Measurements from ENCODE around the gene USH1C. TPM values are rescaled to one million over a fixed set of nuclear protein-coding genes. Genes with fewer than 3 reads are reported as not detected.

The USH1C gene
- total and polyA plus RNA-seq, 9 of the 15 experiments (the other 6 are each of a cell fraction or from before 2014, with no cell fraction given) = 0.04 TPM; not detected in 8

GRCh38 chr11:17585911-17586695 is 41.9 kb upstream of the USH1C start:
- DNase-seq (ENCODE audit: extremely low read depth in 1 of 4, low spot score in 3 of 4) (no peak), FAIRE-seq (no peak), ATAC-seq (no peak)
- Histone ChIP-seq H3K79me2 (ENCODE audit: control insufficient read depth, insufficient read depth, low read length) (no peaks in the 10 kb centered on the region), H3K4me1 (replicated peaks in 1 of 2; ENCODE audit: control insufficient read depth in 2 of 2, insufficient read depth in 2 of 2, low read length in 2 of 2) (no peaks in the 10 kb centered on the region), H3K27me3 (ENCODE audit: control insufficient read depth in 2 of 2, insufficient read depth in 2 of 2, low read length in 2 of 2) (peaks cover 12 to 46% of the 10 kb centered on the region in 2 experiments; a peak in 4 of 5 replicates), H3K27ac (ENCODE audit: extremely low read depth, low read depth, low read length) (no peak overlapping the region), H3K9me3 (replicated peaks; ENCODE audit: control insufficient read depth, insufficient read depth, low read depth, low read length) (no peaks in the 10 kb centered on the region), H3K9me1 (ENCODE audit: control insufficient read depth, insufficient read depth, low read length) (no peaks in the 10 kb centered on the region), H3K4me2 (ENCODE audit: insufficient read depth, low read length) (no peak overlapping the region), H4K20me1 (replicated peaks; ENCODE audit: control insufficient read depth, insufficient read depth, low read length) (no peaks in the 10 kb centered on the region), H3K9ac (ENCODE audit: insufficient read depth in 1 of 2, low read depth in 2 of 2, low read length in 2 of 2) (no peak overlapping the region), H3K4me3 (no peak overlapping the region), H2AFZ (ENCODE audit: low read depth, low read length) (no peak overlapping the region), H3K36me3 (ENCODE audit: control insufficient read depth, insufficient read depth, low read length) (no peaks in the 10 kb centered on the region)
- WGBS (ENCODE audit: insufficient coverage, low coverage, missing lambda C conversion rate) = 0% methylated on average over 6 of the region's 6 CpGs
- POLR2A ChIA-PET = interaction anchor here (0.7 kb wide), 1 partner anchor 85 kb away, joined by 3 read pairs; no protein-coding TSS in a partner anchor
- CTCF ChIA-PET (ENCODE audit: low intra/inter-chr PET ratio) = no interaction called here
- in situ Hi-C loops (cut with MboI) = no loop called here
- BruUV-seq (replicated peaks) = no TSS peak
- intact Hi-C loops (cut with micrococcal nuclease) = no loop called here
- no peak for TF ChIP-seq MTA3 (IDR thresholded peaks at IDR 0.05; ENCODE audit: borderline replicate concordance)
- TF ChIP-seq, protein P1, sequence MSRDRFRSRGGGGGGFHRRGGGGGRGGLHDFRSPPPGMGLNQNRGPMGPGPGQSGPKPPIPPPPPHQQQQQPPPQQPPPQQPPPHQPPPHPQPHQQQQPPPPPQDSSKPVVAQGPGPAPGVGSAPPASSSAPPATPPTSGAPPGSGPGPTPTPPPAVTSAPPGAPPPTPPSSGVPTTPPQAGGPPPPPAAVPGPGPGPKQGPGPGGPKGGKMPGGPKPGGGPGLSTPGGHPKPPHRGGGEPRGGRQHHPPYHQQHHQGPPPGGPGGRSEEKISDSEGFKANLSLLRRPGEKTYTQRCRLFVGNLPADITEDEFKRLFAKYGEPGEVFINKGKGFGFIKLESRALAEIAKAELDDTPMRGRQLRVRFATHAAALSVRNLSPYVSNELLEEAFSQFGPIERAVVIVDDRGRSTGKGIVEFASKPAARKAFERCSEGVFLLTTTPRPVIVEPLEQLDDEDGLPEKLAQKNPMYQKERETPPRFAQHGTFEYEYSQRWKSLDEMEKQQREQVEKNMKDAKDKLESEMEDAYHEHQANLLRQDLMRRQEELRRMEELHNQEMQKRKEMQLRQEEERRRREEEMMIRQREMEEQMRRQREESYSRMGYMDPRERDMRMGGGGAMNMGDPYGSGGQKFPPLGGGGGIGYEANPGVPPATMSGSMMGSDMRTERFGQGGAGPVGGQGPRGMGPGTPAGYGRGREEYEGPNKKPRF (IDR thresholded peaks at IDR 0.05; ENCODE audit: low read depth, low read length) = no peak
- no peak for TF ChIP-seq MAFF (IDR thresholded peaks at IDR 0.05; ENCODE audit: low read length)
- TF ChIP-seq TEAD4 (IDR thresholded peaks at IDR 0.05; ENCODE audit: low read length) = no peak
- no peak for TF ChIP-seq TEAD4 (CRISPR knock-in tag; IDR thresholded peaks at IDR 0.05; ENCODE audit: borderline replicate concordance)
- no peak for TF ChIP-seq RBM39 (optimal IDR thresholded peaks at IDR 0.05; ENCODE audit: low read depth, low read length)
- no peak for TF ChIP-seq ASH1L (IDR thresholded peaks at IDR 0.05; ENCODE audit: borderline replicate concordance, low read depth, partially characterized antibody)
- TF ChIP-seq ZNF165 (CRISPR knock-in tag; IDR thresholded peaks at IDR 0.05; ENCODE audit: borderline replicate concordance) = no peak
- TF ChIP-seq, protein P2, sequence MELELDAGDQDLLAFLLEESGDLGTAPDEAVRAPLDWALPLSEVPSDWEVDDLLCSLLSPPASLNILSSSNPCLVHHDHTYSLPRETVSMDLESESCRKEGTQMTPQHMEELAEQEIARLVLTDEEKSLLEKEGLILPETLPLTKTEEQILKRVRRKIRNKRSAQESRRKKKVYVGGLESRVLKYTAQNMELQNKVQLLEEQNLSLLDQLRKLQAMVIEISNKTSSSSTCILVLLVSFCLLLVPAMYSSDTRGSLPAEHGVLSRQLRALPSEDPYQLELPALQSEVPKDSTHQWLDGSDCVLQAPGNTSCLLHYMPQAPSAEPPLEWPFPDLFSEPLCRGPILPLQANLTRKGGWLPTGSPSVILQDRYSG (tag; conservative IDR thresholded peaks at IDR 0.05; ENCODE audit: low read depth) = no peak
- no peak for TF ChIP-seq C11orf30 (IDR thresholded peaks at IDR 0.05; ENCODE audit: low read depth)
